NCI-H446 (cell line): ENCODE data around the gene RABGGTA.

Experiments used
- DNase-seq, 2 experiments: peaks; one replicate each; lab custom pipeline; 2025; lab: John Stamatoyannopoulos, UW

The RABGGTA gene

DNA sequence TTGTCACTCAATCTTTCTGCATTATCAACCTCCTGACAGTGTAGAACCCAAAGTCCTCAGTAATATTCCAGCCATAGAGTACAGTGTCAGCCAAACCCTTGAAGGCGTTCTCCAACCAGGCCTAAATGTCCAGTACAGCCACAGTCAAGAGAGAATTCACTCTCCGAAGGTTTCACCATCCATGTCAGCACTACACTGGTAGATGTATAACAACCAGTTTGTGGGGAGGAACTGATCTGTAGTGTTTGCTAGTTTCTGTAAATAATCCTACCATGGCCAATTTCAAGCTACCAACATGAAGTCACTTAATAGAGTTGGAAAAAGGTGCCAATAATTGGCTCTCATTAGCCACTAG, 55.1 kb downstream of the RABGGTA start:
- DNase-seq = no peak
